ENCODE measurements around the gene TCHP.

TCHP gene

DNA sequence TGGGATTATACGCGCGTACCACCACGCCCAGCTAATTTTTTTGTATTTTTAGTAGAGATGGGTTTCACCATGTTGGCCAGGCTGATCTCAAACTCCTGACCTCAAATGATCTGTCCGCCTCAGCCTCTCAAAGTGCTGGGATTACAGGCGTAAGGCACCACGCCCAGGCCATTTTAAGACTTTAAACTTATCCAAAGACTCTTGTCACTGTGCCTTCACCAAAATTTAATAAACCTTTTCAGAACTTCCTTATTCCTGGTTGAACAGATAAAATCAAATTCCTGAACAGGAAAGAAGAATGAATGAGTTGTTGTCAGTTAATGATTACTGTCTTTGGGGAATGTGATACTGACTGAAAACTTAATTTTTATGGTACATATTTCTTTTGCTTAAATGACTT lies 58.3 kb downstream of the TCHP start:
- peaks cover 48% of the 10 kb centered on the region for H3K36me3 ChIP-seq (ENCODE audit: low read depth)
- DNase-seq (ENCODE audit: low spot score), result no peak
- TF ChIP-seq CTCF (IDR thresholded peaks at IDR 0.05; ENCODE audit: poor library complexity, severe bottlenecking), result no peak
- no peaks in the 10 kb centered on the region for H3K27me3 ChIP-seq (ENCODE audit: insufficient read depth, poor library complexity, severe bottlenecking)
- H3K4me3 ChIP-seq (ENCODE audit: severe bottlenecking), result no peak overlapping the region
- no peaks in the 10 kb centered on the region for H3K4me1 ChIP-seq (ENCODE audit: insufficient read depth, poor library complexity, severe bottlenecking)
- H3K27ac ChIP-seq (ENCODE audit: poor library complexity, severe bottlenecking), result no peak overlapping the region
- no peak for ATAC-seq (ENCODE audit: low read depth)
- H3K9me3 ChIP-seq (ENCODE audit: severe bottlenecking), result no peaks in the 10 kb centered on the region

GRCh38 chr12:109959411-109960093 lies 59.5 kb downstream of the TCHP start:
- H3K27me3 ChIP-seq (ENCODE audit: insufficient read depth, poor library complexity, severe bottlenecking), result no peaks in the 10 kb centered on the region
- no peak for DNase-seq (ENCODE audit: low spot score)
- H3K27ac ChIP-seq (ENCODE audit: poor library complexity, severe bottlenecking), result no peak overlapping the region
- no peak for TF ChIP-seq CTCF (IDR thresholded peaks at IDR 0.05; ENCODE audit: poor library complexity, severe bottlenecking)
- no peaks in the 10 kb centered on the region for H3K9me3 ChIP-seq (ENCODE audit: severe bottlenecking)
- ATAC-seq (ENCODE audit: low read depth), result no peak
- H3K4me3 ChIP-seq (ENCODE audit: severe bottlenecking), result no peak overlapping the region
- no peaks in the 10 kb centered on the region for H3K4me1 ChIP-seq (ENCODE audit: insufficient read depth, poor library complexity, severe bottlenecking)
- H3K36me3 ChIP-seq (ENCODE audit: low read depth), result peaks cover 53% of the 10 kb centered on the region

GRCh38 chr12:109961201-109961600 lies 61.1 kb downstream of the TCHP start:
- ATAC-seq (ENCODE audit: low read depth), result no peak
- no peak for DNase-seq (ENCODE audit: low spot score)
- Histone ChIP-seq H3K4me1 (ENCODE audit: insufficient read depth, poor library complexity, severe bottlenecking) (no peaks in the 10 kb centered on the region), H3K27me3 (ENCODE audit: insufficient read depth, poor library complexity, severe bottlenecking) (no peaks in the 10 kb centered on the region), H3K9me3 (ENCODE audit: severe bottlenecking) (no peaks in the 10 kb centered on the region), H3K27ac (ENCODE audit: poor library complexity, severe bottlenecking) (no peak overlapping the region), H3K36me3 (ENCODE audit: low read depth) (peaks cover 63% of the 10 kb centered on the region), H3K4me3 (ENCODE audit: severe bottlenecking) (no peak overlapping the region)
- no peak for TF ChIP-seq CTCF (IDR thresholded peaks at IDR 0.05; ENCODE audit: poor library complexity, severe bottlenecking)

DNA sequence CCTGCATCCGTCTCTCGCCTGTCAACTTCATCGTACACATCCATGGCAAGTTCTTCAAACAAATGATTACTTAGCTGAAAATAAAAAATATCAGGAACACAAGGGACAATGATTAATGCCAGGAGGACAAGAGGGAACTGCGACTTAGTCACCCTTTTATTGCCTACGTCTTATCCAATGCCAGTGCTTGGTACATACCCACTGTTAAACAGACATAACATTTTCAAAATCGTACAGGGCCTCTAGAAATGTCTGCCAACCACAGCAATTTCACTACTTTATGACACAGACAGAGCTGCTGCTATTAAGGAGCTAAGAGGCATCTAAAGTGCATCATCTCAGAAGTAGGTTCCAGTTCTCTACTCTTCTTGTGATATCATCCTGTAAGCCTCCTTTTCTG lies 61.5 kb downstream of the TCHP start:
- no peaks in the 10 kb centered on the region for H3K27me3 ChIP-seq (ENCODE audit: insufficient read depth, poor library complexity, severe bottlenecking)
- no peaks in the 10 kb centered on the region for H3K9me3 ChIP-seq (ENCODE audit: severe bottlenecking)
- no peak for TF ChIP-seq CTCF (IDR thresholded peaks at IDR 0.05; ENCODE audit: poor library complexity, severe bottlenecking)
- H3K4me1 ChIP-seq (ENCODE audit: insufficient read depth, poor library complexity, severe bottlenecking), result no peaks in the 10 kb centered on the region
- peaks cover 64% of the 10 kb centered on the region for H3K36me3 ChIP-seq (ENCODE audit: low read depth)
- ATAC-seq (ENCODE audit: low read depth) (no peak), DNase-seq (ENCODE audit: low spot score) (no peak)
- no peak overlapping the region for H3K27ac ChIP-seq (ENCODE audit: poor library complexity, severe bottlenecking)
- H3K4me3 ChIP-seq (ENCODE audit: severe bottlenecking), result no peak overlapping the region

GRCh38 chr12:109962398-109962797 lies 62.3 kb downstream of the TCHP start:
- ATAC-seq (ENCODE audit: low read depth) (no peak), DNase-seq (ENCODE audit: low spot score) (no peak)
- H3K27me3 ChIP-seq (ENCODE audit: insufficient read depth, poor library complexity, severe bottlenecking), result no peaks in the 10 kb centered on the region
- H3K4me3 ChIP-seq (ENCODE audit: severe bottlenecking), result no peak overlapping the region
- H3K9me3 ChIP-seq (ENCODE audit: severe bottlenecking), result no peaks in the 10 kb centered on the region
- H3K27ac ChIP-seq (ENCODE audit: poor library complexity, severe bottlenecking), result no peak overlapping the region
- no peaks in the 10 kb centered on the region for H3K4me1 ChIP-seq (ENCODE audit: insufficient read depth, poor library complexity, severe bottlenecking)
- H3K36me3 ChIP-seq (ENCODE audit: low read depth), result peaks cover 72% of the 10 kb centered on the region
- TF ChIP-seq CTCF (IDR thresholded peaks at IDR 0.05; ENCODE audit: poor library complexity, severe bottlenecking), result no peak

Measured in RWPE2 (cell line).